A549 (cell line): ENCODE data around the gene ADCK2.

Experiments
- BHLHE40 ChIP-seq: IDR thresholded peaks from 2 replicates; pipeline ENCODE4 v1.6.1; 2012; ENCODE audit warnings: low read depth, low read length, inconsistent platforms
- HDAC2 ChIP-seq: fragments of 200-600 bp; sonication (generic); IDR thresholded peaks from 2 replicates; pipeline ENCODE4 v1.6.1; 2016
- HOXB13 ChIP-seq: fragments of 250-450 bp; sonication (Bioruptor Pico); IDR thresholded peaks from 2 replicates; pipeline ENCODE4 v1.5.0; 2020; ENCODE audit warnings: low read depth, mild to moderate bottlenecking, moderate library complexity
- JUN ChIP-seq, 2 experiments: fragments of >200 bp; sonication (Bioruptor Twin); formaldehyde crosslinking; IDR thresholded peaks; 2 replicates in 1 of 2; 3 replicates in 1 of 2; pipeline ENCODE4 v1.6.1; 2016 to 2017
- MAFK ChIP-seq: fragments of 450-650 bp; IDR thresholded peaks from 2 replicates; pipeline ENCODE4 v1.6.1; 2014; ENCODE audit not compliant: partially characterized antibody
- MYC ChIP-seq: IDR thresholded peaks from 2 replicates; pipeline ENCODE4 v1.6.1; 2012; ENCODE audit warnings: mild to moderate bottlenecking, inconsistent platforms, low read length, improper control_type of control experiment, borderline replicate concordance
- POLR2A ChIP-seq: IDR thresholded peaks from 2 replicates; pipeline ENCODE4 v1.6.1; 2012; ENCODE audit warnings: mild to moderate bottlenecking, low read length
- RAD21 ChIP-seq, 2 experiments: fragments of >200 bp in 1 of 2; sonication (Bioruptor Twin) in 1 of 2; formaldehyde crosslinking in 1 of 2; IDR thresholded peaks in 1 of 2; conservative IDR thresholded peaks in 1 of 2; 2 replicates in 1 of 2; 3 replicates in 1 of 2; pipeline ENCODE4 v1.6.1; 2012 to 2018; ENCODE audit warnings: inconsistent platforms in 1 of 2
- RFX5 ChIP-seq: fragments of 450-650 bp; IDR thresholded peaks from 2 replicates; pipeline ENCODE4 v1.7.1; 2014; ENCODE audit warnings: antibody characterized with exemption, mild to moderate bottlenecking, moderate library complexity
- ZNF302 ChIP-seq: fragments of 250-450 bp; sonication (Bioruptor Pico); IDR thresholded peaks from 2 replicates; pipeline ENCODE4 v1.9.0; 2021; ENCODE audit warnings: inconsistent platforms, mild to moderate bottlenecking, moderate library complexity
- TF ChIP-seq, protein P1 (sequence below): fragments of >200 bp; sonication (Bioruptor Twin); formaldehyde crosslinking; IDR thresholded peaks from 3 replicates; pipeline ENCODE4 v1.5.1; 2016
- TF ChIP-seq, protein P2 (sequence below): fragments of 200-600 bp; sonication (generic); IDR thresholded peaks from 2 replicates; pipeline ENCODE4 v1.6.1; 2016; ENCODE audit warnings: antibody characterized with exemption, mild to moderate bottlenecking, moderate library complexity

DNA sequence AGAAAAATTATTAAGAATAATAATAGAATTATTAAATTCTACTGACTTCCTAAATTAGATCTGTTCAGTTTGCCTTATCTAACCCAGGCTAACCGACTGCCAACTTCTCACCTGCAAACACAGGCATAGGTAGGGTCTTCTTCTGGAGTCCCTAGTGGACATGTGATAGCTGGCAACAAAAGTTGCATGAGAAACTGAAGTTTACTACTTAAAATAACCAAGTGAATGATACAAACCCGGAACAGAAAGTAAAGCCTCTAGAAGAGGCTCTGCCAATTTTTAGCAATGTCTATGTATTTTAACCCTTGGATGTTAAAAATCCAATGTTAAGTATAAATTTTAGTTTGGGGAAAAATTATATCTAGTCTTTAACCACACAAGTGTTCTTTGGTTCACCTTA is 61.4 kb downstream of the ADCK2 start:
- TF ChIP-seq HOXB13 (CRISPR knock-in tag): no peak
- TF ChIP-seq, protein P1, sequence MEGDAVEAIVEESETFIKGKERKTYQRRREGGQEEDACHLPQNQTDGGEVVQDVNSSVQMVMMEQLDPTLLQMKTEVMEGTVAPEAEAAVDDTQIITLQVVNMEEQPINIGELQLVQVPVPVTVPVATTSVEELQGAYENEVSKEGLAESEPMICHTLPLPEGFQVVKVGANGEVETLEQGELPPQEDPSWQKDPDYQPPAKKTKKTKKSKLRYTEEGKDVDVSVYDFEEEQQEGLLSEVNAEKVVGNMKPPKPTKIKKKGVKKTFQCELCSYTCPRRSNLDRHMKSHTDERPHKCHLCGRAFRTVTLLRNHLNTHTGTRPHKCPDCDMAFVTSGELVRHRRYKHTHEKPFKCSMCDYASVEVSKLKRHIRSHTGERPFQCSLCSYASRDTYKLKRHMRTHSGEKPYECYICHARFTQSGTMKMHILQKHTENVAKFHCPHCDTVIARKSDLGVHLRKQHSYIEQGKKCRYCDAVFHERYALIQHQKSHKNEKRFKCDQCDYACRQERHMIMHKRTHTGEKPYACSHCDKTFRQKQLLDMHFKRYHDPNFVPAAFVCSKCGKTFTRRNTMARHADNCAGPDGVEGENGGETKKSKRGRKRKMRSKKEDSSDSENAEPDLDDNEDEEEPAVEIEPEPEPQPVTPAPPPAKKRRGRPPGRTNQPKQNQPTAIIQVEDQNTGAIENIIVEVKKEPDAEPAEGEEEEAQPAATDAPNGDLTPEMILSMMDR: no peak
- no peak for TF ChIP-seq RAD21 (conservative IDR thresholded peaks at IDR 0.05 in 1 of 2, IDR thresholded peaks at IDR 0.05 in 1 of 2)
- TF ChIP-seq POLR2A: no peak
- no peak for TF ChIP-seq JUN (IDR thresholded peaks at IDR 0.05)
- TF ChIP-seq MYC: no peak
- TF ChIP-seq MAFK: no peak
- no peak for TF ChIP-seq HDAC2
- TF ChIP-seq RFX5: no peak
- no peak for TF ChIP-seq ZNF302 (CRISPR knock-in tag)
- TF ChIP-seq, protein P2, sequence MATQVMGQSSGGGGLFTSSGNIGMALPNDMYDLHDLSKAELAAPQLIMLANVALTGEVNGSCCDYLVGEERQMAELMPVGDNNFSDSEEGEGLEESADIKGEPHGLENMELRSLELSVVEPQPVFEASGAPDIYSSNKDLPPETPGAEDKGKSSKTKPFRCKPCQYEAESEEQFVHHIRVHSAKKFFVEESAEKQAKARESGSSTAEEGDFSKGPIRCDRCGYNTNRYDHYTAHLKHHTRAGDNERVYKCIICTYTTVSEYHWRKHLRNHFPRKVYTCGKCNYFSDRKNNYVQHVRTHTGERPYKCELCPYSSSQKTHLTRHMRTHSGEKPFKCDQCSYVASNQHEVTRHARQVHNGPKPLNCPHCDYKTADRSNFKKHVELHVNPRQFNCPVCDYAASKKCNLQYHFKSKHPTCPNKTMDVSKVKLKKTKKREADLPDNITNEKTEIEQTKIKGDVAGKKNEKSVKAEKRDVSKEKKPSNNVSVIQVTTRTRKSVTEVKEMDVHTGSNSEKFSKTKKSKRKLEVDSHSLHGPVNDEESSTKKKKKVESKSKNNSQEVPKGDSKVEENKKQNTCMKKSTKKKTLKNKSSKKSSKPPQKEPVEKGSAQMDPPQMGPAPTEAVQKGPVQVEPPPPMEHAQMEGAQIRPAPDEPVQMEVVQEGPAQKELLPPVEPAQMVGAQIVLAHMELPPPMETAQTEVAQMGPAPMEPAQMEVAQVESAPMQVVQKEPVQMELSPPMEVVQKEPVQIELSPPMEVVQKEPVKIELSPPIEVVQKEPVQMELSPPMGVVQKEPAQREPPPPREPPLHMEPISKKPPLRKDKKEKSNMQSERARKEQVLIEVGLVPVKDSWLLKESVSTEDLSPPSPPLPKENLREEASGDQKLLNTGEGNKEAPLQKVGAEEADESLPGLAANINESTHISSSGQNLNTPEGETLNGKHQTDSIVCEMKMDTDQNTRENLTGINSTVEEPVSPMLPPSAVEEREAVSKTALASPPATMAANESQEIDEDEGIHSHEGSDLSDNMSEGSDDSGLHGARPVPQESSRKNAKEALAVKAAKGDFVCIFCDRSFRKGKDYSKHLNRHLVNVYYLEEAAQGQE: no peak
- no peak for TF ChIP-seq BHLHE40
